GM12878 (cell line): ENCODE data around the gene SHOC1. TPM values are rescaled to one million over a fixed set of nuclear protein-coding genes. Genes with fewer than 3 reads are reported as not detected.
A peak's percentile ranks its signal among the peaks of the same experiment; 100 is the strongest.

Experiments used
- ATAC-seq: fragments of 200-7000 bp; cut with Tn5 transposase; 3 replicates; pipeline ENCODE4 v1.9.1; 2020; ENCODE audit warnings: mild to moderate bottlenecking, moderate library complexity
- BruUV-seq: library from RNA; stranded (reverse); fragments of 400-500 nt; replicated peaks from 2 replicates; lab custom pipeline; 2021; lab: Mats Ljungman, UMichigan
- CTCF ChIA-PET: fragments of 300-600 bp; sonication (Branson Sonifier 250); formaldehyde crosslinking; extraction: SDS; loops from one replicate; lab custom pipeline; 2021; ENCODE audit warnings: inconsistent platforms; lab: Yijun Ruan, JAX
- POLR2A ChIA-PET: fragments of 350-600 bp; formaldehyde crosslinking; extraction: SDS; loops from one replicate; lab custom pipeline; 2021; ENCODE audit warnings: inconsistent platforms; lab: Charles Lee
- RAD21 ChIA-PET: fragments of 300-600 bp; sonication (Branson Sonifier 250); formaldehyde crosslinking; loops from one replicate; lab custom pipeline; 2023; ENCODE audit warnings: antibody characterized with exemption; ENCODE audit not compliant: unreplicated experiment; lab: Charles Lee
- SMC1A ChIA-PET: fragments of 300-600 bp; sonication (Branson Sonifier 250); formaldehyde crosslinking; loops from one replicate; lab custom pipeline; 2023; ENCODE audit not compliant: unreplicated experiment, uncharacterized antibody; lab: Charles Lee
- DNase-seq: peaks from one replicate; pipeline ENCODE4 v3.0.0-alpha.2; 2011; ENCODE audit warnings: low read depth, low spot score
- FAIRE-seq: peaks from 3 replicates; lab custom pipeline; 2011; peaks lifted over from hg19 to GRCh38; lab: Jason Lieb, UNC
- H2AFZ ChIP-seq: 2 replicates; pipeline ENCODE4 v1.6.0; 2011; ENCODE audit warnings: low read depth, low read length, control low read depth; ENCODE audit not compliant: control insufficient read depth
- H3K27ac ChIP-seq: 2 replicates; pipeline ENCODE4 v1.5.1; 2011; ENCODE audit warnings: control low read depth; ENCODE audit not compliant: control insufficient read depth, insufficient read depth
- H3K27me3 ChIP-seq, 2 experiments: replicated peaks in 1 of 2; 2 replicates each; pipeline versions ENCODE4 v1.6.0 to v1.6.1; 2011; ENCODE audit warnings: low read length in 1 of 2; ENCODE audit not compliant: control insufficient read depth in 2 of 2, insufficient read depth in 2 of 2
- H3K36me3 ChIP-seq, 2 experiments: 2 replicates each; pipeline ENCODE4 v1.5.1; 2011; ENCODE audit warnings: low read length in 1 of 2; ENCODE audit not compliant: control insufficient read depth in 2 of 2, insufficient read depth in 2 of 2
- H3K4me1 ChIP-seq: 2 replicates; pipeline ENCODE4 v1.6.1; 2011; ENCODE audit warnings: mild to moderate bottlenecking, low read length, moderate library complexity, mixed read lengths; ENCODE audit not compliant: control insufficient read depth, insufficient read depth
- H3K4me2 ChIP-seq: 2 replicates; pipeline ENCODE4 v1.6.0; 2011; ENCODE audit warnings: control low read depth; ENCODE audit not compliant: control insufficient read depth, insufficient read depth
- H3K4me3 ChIP-seq: fragments of 200-600 bp; sonication (generic); 2 replicates; pipeline ENCODE4 v1.5.1; 2016
- H3K79me2 ChIP-seq: 2 replicates; pipeline ENCODE4 v1.6.0; 2011; ENCODE audit warnings: low read length; ENCODE audit not compliant: control insufficient read depth, insufficient read depth
- H3K9ac ChIP-seq: 2 replicates; pipeline ENCODE4 v1.8.0; 2011; ENCODE audit warnings: low read length, control low read depth, mixed read lengths; ENCODE audit not compliant: control insufficient read depth, insufficient read depth
- H3K9me3 ChIP-seq: replicated peaks from 3 replicates; pipeline ENCODE4 v1.5.1; 2011; ENCODE audit warnings: mild to moderate bottlenecking, low read length; ENCODE audit not compliant: control insufficient read depth, insufficient read depth
- H4K20me1 ChIP-seq: 2 replicates; pipeline ENCODE4 v1.6.0; 2011; ENCODE audit not compliant: control insufficient read depth, insufficient read depth
- ASH2L ChIP-seq: fragments of 300-600, 200-600 bp; sonication (generic); IDR thresholded peaks from 2 replicates; pipeline ENCODE4 v1.6.1; 2017; ENCODE audit warnings: low read depth, mild to moderate bottlenecking, borderline replicate concordance
- ATF2 ChIP-seq: IDR thresholded peaks from 2 replicates; pipeline ENCODE4 v1.6.1; 2012; ENCODE audit warnings: low read length, inconsistent platforms
- CEBPB ChIP-seq, 2 experiments: fragments of 150-350 bp in 1 of 2; IDR thresholded peaks; 2 replicates each; pipeline ENCODE4 v1.6.1; 2012 to 2014; ENCODE audit warnings: low read depth in 2 of 2, low read length in 2 of 2, borderline replicate concordance in 1 of 2, inconsistent platforms in 1 of 2
- CHD4 ChIP-seq: fragments of 200-600 bp; sonication (generic); IDR thresholded peaks from 2 replicates; pipeline ENCODE4 v1.6.1; 2016; ENCODE audit warnings: mild to moderate bottlenecking
- FOXM1 ChIP-seq: IDR thresholded peaks from 2 replicates; pipeline ENCODE4 v1.6.1; 2012; ENCODE audit warnings: low read depth, mild to moderate bottlenecking, inconsistent platforms, low read length, moderate library complexity
- HDAC2 ChIP-seq: fragments of 200-600 bp; sonication (generic); IDR thresholded peaks from 2 replicates; pipeline ENCODE4 v1.6.1; 2017
- HSF1 ChIP-seq: fragments of 150-350 bp; IDR thresholded peaks from 2 replicates; pipeline ENCODE4 v1.6.1; 2014; ENCODE audit warnings: mild to moderate bottlenecking, low read depth, low read length
- JUNB ChIP-seq: IDR thresholded peaks from 2 replicates; pipeline ENCODE4 v1.6.1; 2016; ENCODE audit warnings: antibody characterized with exemption, mild to moderate bottlenecking
- MEF2A ChIP-seq: IDR thresholded peaks from 2 replicates; pipeline ENCODE4 v1.6.1; 2011; ENCODE audit warnings: low read depth, mild to moderate bottlenecking, low read length, moderate library complexity; ENCODE audit not compliant: insufficient read depth
- NR2C2 ChIP-seq: IDR thresholded peaks from 2 replicates; pipeline ENCODE4 v1.6.1; 2011; ENCODE audit warnings: borderline replicate concordance, low read depth; ENCODE audit not compliant: control insufficient read depth, insufficient read length
- RAD51 ChIP-seq: fragments of 450-650 bp; IDR thresholded peaks from 2 replicates; pipeline ENCODE4 v1.6.1; 2016; ENCODE audit warnings: moderate library complexity, mild to moderate bottlenecking, inconsistent platforms
- REST ChIP-seq: IDR thresholded peaks from 2 replicates; pipeline ENCODE4 v1.6.1; 2012; ENCODE audit warnings: mild to moderate bottlenecking, low read depth, low read length
- RFX5 ChIP-seq: IDR thresholded peaks from 2 replicates; pipeline ENCODE4 v1.6.1; 2011; ENCODE audit warnings: low read depth, low read length, improper control_type of control experiment
- RUNX3 ChIP-seq: IDR thresholded peaks from 2 replicates; pipeline ENCODE4 v1.6.1; 2012; ENCODE audit warnings: low read length, inconsistent platforms
- SKIL ChIP-seq: fragments of 450-650 bp; IDR thresholded peaks from 2 replicates; pipeline ENCODE4 v1.6.1; 2017; ENCODE audit warnings: mild to moderate bottlenecking, low read depth, inconsistent platforms; ENCODE audit not compliant: poor library complexity, severe bottlenecking
- SMAD5 ChIP-seq: IDR thresholded peaks from 2 replicates; pipeline ENCODE4 v1.6.1; 2016; ENCODE audit warnings: antibody characterized with exemption, low read depth
- SUZ12 ChIP-seq: fragments of 200-600 bp; sonication (generic); IDR thresholded peaks from one replicate; pipeline ENCODE4 v1.6.1; 2018; ENCODE audit warnings: antibody characterized with exemption, mild to moderate bottlenecking; ENCODE audit not compliant: unreplicated experiment
- YBX1 ChIP-seq: fragments of 450-650 bp; IDR thresholded peaks from 2 replicates; pipeline ENCODE4 v1.6.1; 2016; ENCODE audit warnings: antibody characterized with exemption
- WGBS: methylation state at CpG from one replicate; pipeline ENCODE4 v1.1.6; 2016; ENCODE audit warnings: low lambda C conversion rate; ENCODE audit not compliant: insufficient replicate concordance, insufficient coverage; ENCODE audit errors: missing lambda C conversion rate; 5-methylcytosine and 5-hydroxymethylcytosine counted together
- in situ Hi-C: fragments of 300-500 bp; cut with MboI; formaldehyde crosslinking; loops from 9 replicates; pipeline ENCODE4 v1.14.3; 2018; ENCODE audit warnings: mixed read lengths
- intact Hi-C: fragments of 100-400 bp; cut with micrococcal nuclease; formaldehyde crosslinking; loops from one replicate; pipeline ENCODE4 v1.14.2; 2022; ENCODE audit not compliant: unreplicated experiment
- polyA plus RNA-seq, 11 experiments: library from polyadenylated mRNA; depleted of rRNA in 4 of 11; unstranded in 6 of 11; stranded (reverse) in 5 of 11; fragments of >200 nt; fragmentation: Nextera tagmentation in 4 of 11; fragmentation: Illumina TruSeq in 1 of 11; extraction: Ambion mirVana in 4 of 11; extraction: Trizol in 1 of 11; gene quantifications; 1 replicate in 1 of 11; 2 replicates in 10 of 11; pipeline versions ENCODE4 v1.2.1 to v1.2.3, GENCODE V29; 2011 to 2016; ENCODE audit warnings: inconsistent platforms in 2 of 11, missing spikeins in 2 of 11, low read depth in 1 of 11
- total RNA-seq, 4 experiments: library from RNA; depleted of rRNA in 3 of 4; stranded (reverse); fragments of >200 nt in 3 of 4; fragmentation: Illumina TruSeq in 1 of 4; extraction: Trizol in 1 of 4; gene quantifications; 2 replicates each; pipeline versions ENCODE4 v1.2.1 to v1.2.3, GENCODE V29; 2013 to 2021

The SHOC1 gene
- total and polyA plus RNA-seq, 10 of the 15 experiments (the other 5 are each of a cell fraction or from before 2014, with no cell fraction given), result under 0.01 to 0.11 (median 0.04) TPM; not detected in 3

- Histone ChIP-seq H3K4me3 (no peak overlapping the region), H4K20me1 (no peaks in the 10 kb centered on the region), H3K9me3 (no peaks in the 10 kb centered on the region; the same call in 2 of the 3 replicates), H3K79me2 (no peaks in the 10 kb centered on the region), H3K36me3 (no peaks in the 10 kb centered on the region), H3K4me2 (no peak overlapping the region), H3K27ac (no peak overlapping the region), H3K9ac (no peak overlapping the region), H3K27me3 (no peaks in the 10 kb centered on the region), H3K4me1 (no peaks in the 10 kb centered on the region; the same call in 1 of the 2 replicates), H2AFZ (no peak overlapping the region; the same call in 1 of the 2 replicates)
- ChIA-PET POLR2A (no interaction called here), CTCF (no interaction called here), RAD21 (no interaction called here), SMC1A (interaction anchor here (0.7 to 1.4 kb wide), 4 partner anchors 12 to 315 kb away, joined by 3 to 4 read pairs (median 3); no protein-coding TSS in a partner anchor)
- ATAC-seq, result peak; percentile 39; the same call in 1 of the 3 replicates
- no TSS peak for BruUV-seq
- WGBS, result 94% methylated on average over 2 of the region's 2 CpGs
- no peak for FAIRE-seq
- in situ Hi-C loops, result no loop called here
- intact Hi-C loops, result no loop called here
- DNase-seq, result no peak
- TF ChIP-seq ASH2L, result no peak
- TF ChIP-seq FOXM1, result no peak
- TF ChIP-seq ATF2, result no peak
- TF ChIP-seq MEF2A, result no peak
- no peak for TF ChIP-seq NR2C2
- TF ChIP-seq RUNX3, result no peak
- no peak for TF ChIP-seq RFX5
- no peak for TF ChIP-seq SUZ12
- no peak for TF ChIP-seq RAD51
- TF ChIP-seq SKIL, result no peak
- no peak for TF ChIP-seq CEBPB (IDR thresholded peaks at IDR 0.05; ENCODE audit: borderline replicate concordance in 1 of 2, low read depth in 2 of 2, low read length in 2 of 2)
- TF ChIP-seq JUNB, result no peak
- TF ChIP-seq SMAD5, result no peak
- TF ChIP-seq CHD4, result no peak
- no peak for TF ChIP-seq YBX1
- TF ChIP-seq REST, result no peak
- TF ChIP-seq HDAC2, result no peak
- no peak for TF ChIP-seq HSF1
Observed at GRCh38 chr9:111783424-111783823, 11.3 kb downstream of the SHOC1 start.
